Mesendoderm (in vitro differentiated cells): ENCODE data around the gene PEG3.

Experiments
- DNase-seq: peaks from one replicate; pipeline ENCODE4 v3.0.0; 2013
- H2AK5ac ChIP-seq: 2 replicates; pipeline ENCODE4 v1.6.1; 2013; ENCODE audit warnings: low read length, inconsistent platforms
- H2BK120ac ChIP-seq: 2 replicates; pipeline ENCODE4 v1.6.1; 2013; ENCODE audit warnings: low read depth, mild to moderate bottlenecking, low read length, moderate library complexity, mixed read lengths
- H2BK15ac ChIP-seq: replicated peaks from 2 replicates; pipeline ENCODE4 v1.6.1; 2013; ENCODE audit warnings: low read depth, mild to moderate bottlenecking, moderate library complexity
- H2BK5ac ChIP-seq: 2 replicates; pipeline ENCODE4 v1.6.1; 2013; ENCODE audit warnings: low read length, inconsistent platforms
- H3K18ac ChIP-seq: 2 replicates; pipeline ENCODE4 v1.6.1; 2013; ENCODE audit warnings: mild to moderate bottlenecking, low read length, mixed read lengths
- H3K23ac ChIP-seq: one replicate; pipeline ENCODE4 v1.6.1; 2013; ENCODE audit warnings: low read length
- H3K27ac ChIP-seq: 2 replicates; pipeline ENCODE4 v1.5.1; 2013; ENCODE audit warnings: low read depth, mild to moderate bottlenecking, inconsistent platforms, low read length, moderate library complexity
- H3K27me3 ChIP-seq: 2 replicates; pipeline ENCODE4 v1.6.1; 2013; ENCODE audit warnings: low read length, control low read depth, mild to moderate bottlenecking, inconsistent platforms; ENCODE audit not compliant: insufficient read depth, poor library complexity
- H3K36me3 ChIP-seq: 2 replicates; pipeline ENCODE4 v1.6.1; 2013; ENCODE audit warnings: low read length, inconsistent platforms; ENCODE audit not compliant: control insufficient read depth, insufficient read depth
- H3K4ac ChIP-seq: one replicate; pipeline ENCODE4 v1.6.1; 2013; ENCODE audit warnings: low read depth, mild to moderate bottlenecking, low read length, moderate library complexity
- H3K4me1 ChIP-seq: 2 replicates; pipeline ENCODE4 v1.6.1; 2013; ENCODE audit warnings: low read depth, low read length, inconsistent platforms; ENCODE audit not compliant: control insufficient read depth
- H3K4me2 ChIP-seq: 2 replicates; pipeline ENCODE4 v1.6.1; 2013; ENCODE audit warnings: low read length
- H3K4me3 ChIP-seq: 2 replicates; pipeline ENCODE4 v1.5.1; 2013; ENCODE audit warnings: mild to moderate bottlenecking, low read length
- H3K56ac ChIP-seq: one replicate; pipeline ENCODE4 v1.6.1; 2013; ENCODE audit warnings: low read length
- H3K79me1 ChIP-seq: 2 replicates; pipeline ENCODE4 v1.6.1; 2013; ENCODE audit warnings: low read length, inconsistent platforms
- H3K79me2 ChIP-seq: 2 replicates; pipeline ENCODE4 v1.6.1; 2013; ENCODE audit warnings: mild to moderate bottlenecking, low read length; ENCODE audit not compliant: control insufficient read depth, insufficient read depth
- H3K9ac ChIP-seq: 2 replicates; pipeline ENCODE4 v1.6.1; 2013; ENCODE audit warnings: low read length, inconsistent platforms
- H4K5ac ChIP-seq: one replicate; pipeline ENCODE4 v1.6.1; 2013; ENCODE audit warnings: low read length
- H4K8ac ChIP-seq: one replicate; pipeline ENCODE4 v1.6.1; 2013; ENCODE audit warnings: low read depth, mild to moderate bottlenecking, control low read depth, low read length, moderate library complexity
- WGBS: extraction: QIAGEN DNeasy Blood & Tissue Kit; methylation state at CpG from one replicate; pipeline ENCODE4 v1.1.7; 2013; ENCODE audit warnings: low lambda C conversion rate, missing lambda C conversion rate; ENCODE audit not compliant: insufficient coverage; ENCODE audit errors: extremely low coverage; 5-methylcytosine and 5-hydroxymethylcytosine counted together

PEG3 gene

DNA sequence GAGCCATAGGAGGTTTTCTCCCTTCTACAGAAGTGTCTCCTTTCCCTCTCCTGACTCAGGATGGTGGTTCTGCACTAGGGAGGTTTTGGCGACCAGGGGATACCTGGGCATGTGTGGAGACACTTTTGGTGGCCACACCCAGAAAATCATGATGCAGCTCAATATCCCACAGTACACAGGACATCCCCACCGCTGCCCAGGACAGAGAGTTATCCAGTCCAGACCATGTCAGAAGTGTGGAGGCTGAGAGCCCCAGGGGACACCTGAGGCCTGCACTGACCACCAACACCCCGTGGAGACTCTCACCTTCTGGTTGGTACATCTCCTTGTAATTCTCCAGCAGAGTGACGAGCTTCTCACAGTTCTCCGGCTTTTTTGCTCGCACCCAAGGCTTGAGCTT lies 16.6 kb downstream of the PEG3 start:
- no CpG with 5 or more reads among the region's 6 CpGs for WGBS
- H3K27ac ChIP-seq: no peak overlapping the region
- DNase-seq: no peak
- no peak overlapping the region for H3K4ac ChIP-seq
- no peak overlapping the region for H4K5ac ChIP-seq
- no peak overlapping the region for H2BK5ac ChIP-seq
- H2AK5ac ChIP-seq: no peak overlapping the region
- H3K56ac ChIP-seq: no peak overlapping the region
- H2BK15ac ChIP-seq: no peak overlapping the region
- H3K4me3 ChIP-seq: no peak overlapping the region
- H3K27me3 ChIP-seq: no peaks in the 10 kb centered on the region
- no peaks in the 10 kb centered on the region for H3K4me1 ChIP-seq
- H3K79me2 ChIP-seq: no peaks in the 10 kb centered on the region
- H3K18ac ChIP-seq: no peak overlapping the region
- H3K23ac ChIP-seq: no peak overlapping the region
- no peak overlapping the region for H2BK120ac ChIP-seq
- no peak overlapping the region for H3K4me2 ChIP-seq
- no peak overlapping the region for H4K8ac ChIP-seq
- H3K36me3 ChIP-seq: no peaks in the 10 kb centered on the region
- H3K9ac ChIP-seq: no peak overlapping the region
- no peaks in the 10 kb centered on the region for H3K79me1 ChIP-seq

DNA sequence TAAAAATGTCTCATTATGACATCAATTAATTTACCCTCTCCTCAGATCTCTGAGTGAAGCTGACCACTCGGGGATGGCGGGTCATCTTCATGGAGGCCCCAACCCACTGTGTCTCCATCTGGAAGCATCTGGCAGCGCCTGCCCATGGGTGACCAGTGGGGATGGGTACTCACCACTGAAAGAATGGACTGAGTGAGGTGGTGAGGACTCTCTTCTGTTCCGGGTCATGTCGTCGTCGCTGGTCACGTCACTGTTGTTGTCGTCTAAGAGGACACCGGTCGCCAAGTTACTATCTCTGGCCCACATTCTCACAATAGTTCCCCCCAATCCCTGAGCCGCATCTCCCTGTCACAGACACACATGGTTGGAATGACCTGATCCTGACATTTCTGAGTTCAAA lies 17.1 kb downstream of the PEG3 start:
- Histone ChIP-seq H3K27ac (no peak overlapping the region), H3K18ac (no peak overlapping the region), H2BK5ac (no peak overlapping the region), H3K56ac (no peak overlapping the region), H3K27me3 (no peaks in the 10 kb centered on the region), H3K9ac (no peak overlapping the region), H3K4me3 (no peak overlapping the region), H3K79me2 (no peaks in the 10 kb centered on the region), H3K36me3 (no peaks in the 10 kb centered on the region), H3K4ac (no peak overlapping the region), H4K5ac (no peak overlapping the region), H3K4me2 (no peak overlapping the region), H2BK15ac (no peak overlapping the region), H3K79me1 (no peaks in the 10 kb centered on the region), H3K4me1 (no peaks in the 10 kb centered on the region), H2AK5ac (no peak overlapping the region), H2BK120ac (no peak overlapping the region), H4K8ac (no peak overlapping the region), H3K23ac (no peak overlapping the region)
- WGBS: no CpG with 5 or more reads among the region's 12 CpGs
- DNase-seq: no peak

DNA sequence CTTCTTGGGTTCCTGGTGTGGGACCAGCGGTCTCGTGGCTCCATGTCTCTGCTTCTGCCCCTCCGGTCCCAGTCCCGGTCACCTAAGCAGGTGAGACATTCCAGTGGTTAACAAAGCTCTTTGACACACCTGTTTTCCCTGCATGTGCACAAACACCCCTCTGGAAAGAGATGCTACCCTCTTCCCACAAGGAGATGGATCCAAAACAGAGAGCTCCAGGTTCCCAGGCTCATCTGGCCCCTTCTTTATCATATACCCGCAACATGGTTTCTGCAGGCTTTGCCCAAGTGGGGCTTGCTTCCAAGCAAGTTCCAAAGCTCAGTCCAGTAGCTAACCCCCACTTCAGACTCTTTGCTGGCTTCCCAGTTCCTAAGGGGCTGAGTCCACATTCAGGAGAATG lies 17.8 kb downstream of the PEG3 start:
- H4K8ac ChIP-seq: no peak overlapping the region
- H2BK5ac ChIP-seq: no peak overlapping the region
- no peak overlapping the region for H4K5ac ChIP-seq
- no peaks in the 10 kb centered on the region for H3K36me3 ChIP-seq
- H3K18ac ChIP-seq: no peak overlapping the region
- H3K4me3 ChIP-seq: no peak overlapping the region
- no peak overlapping the region for H3K4ac ChIP-seq
- H3K27me3 ChIP-seq: no peaks in the 10 kb centered on the region
- no peak overlapping the region for H2AK5ac ChIP-seq
- no peak overlapping the region for H3K9ac ChIP-seq
- no peak overlapping the region for H3K4me2 ChIP-seq
- no peaks in the 10 kb centered on the region for H3K4me1 ChIP-seq
- WGBS: no CpG with 5 or more reads among the region's 5 CpGs
- no peaks in the 10 kb centered on the region for H3K79me2 ChIP-seq
- H2BK120ac ChIP-seq: no peak overlapping the region
- no peak overlapping the region for H2BK15ac ChIP-seq
- no peak for DNase-seq
- H3K56ac ChIP-seq: no peak overlapping the region
- no peak overlapping the region for H3K23ac ChIP-seq
- no peak overlapping the region for H3K27ac ChIP-seq
- H3K79me1 ChIP-seq: no peaks in the 10 kb centered on the region

GRCh38 chr19:56821675-56822074 lies 18.9 kb downstream of the PEG3 start:
- Histone ChIP-seq H3K4me3 (no peak overlapping the region), H3K27ac (no peak overlapping the region), H3K4me2 (no peak overlapping the region), H3K27me3 (no peaks in the 10 kb centered on the region), H3K23ac (no peak overlapping the region), H3K4ac (no peak overlapping the region), H4K8ac (no peak overlapping the region), H4K5ac (no peak overlapping the region), H2BK15ac (no peak overlapping the region), H3K79me2 (no peaks in the 10 kb centered on the region), H2BK5ac (no peak overlapping the region), H3K18ac (no peak overlapping the region), H2AK5ac (no peak overlapping the region), H3K9ac (no peak overlapping the region), H2BK120ac (no peak overlapping the region), H3K79me1 (no peaks in the 10 kb centered on the region), H3K4me1 (no peaks in the 10 kb centered on the region), H3K56ac (no peak overlapping the region), H3K36me3 (no peaks in the 10 kb centered on the region)
- no peak for DNase-seq
- WGBS: no CpG with 5 or more reads among the region's 6 CpGs

DNA sequence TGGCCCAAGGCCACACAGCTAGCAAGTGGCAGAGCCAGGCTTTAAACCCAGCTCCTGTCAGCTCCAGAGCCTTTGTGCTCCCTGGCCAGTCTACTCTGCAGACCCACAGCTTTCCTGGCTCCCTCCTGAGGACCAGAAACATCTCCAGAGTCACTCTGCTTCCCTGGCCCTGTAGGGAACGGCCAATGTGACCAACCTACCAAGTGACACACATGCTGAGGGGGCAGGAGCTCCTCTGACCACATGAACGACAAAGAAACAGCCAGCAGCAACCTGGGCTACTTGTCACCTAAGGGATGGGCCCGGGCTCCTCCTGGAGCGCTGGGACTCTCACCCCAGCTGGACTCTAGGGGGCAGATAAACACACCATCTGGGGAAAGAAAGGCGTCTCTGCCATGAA lies 19.3 kb downstream of the PEG3 start:
- Histone ChIP-seq H3K27me3 (no peaks in the 10 kb centered on the region), H2BK5ac (no peak overlapping the region), H2BK15ac (no peak overlapping the region), H4K5ac (no peak overlapping the region), H3K4ac (no peak overlapping the region), H3K79me2 (no peaks in the 10 kb centered on the region), H3K4me2 (no peak overlapping the region), H3K4me3 (no peak overlapping the region), H3K9ac (no peak overlapping the region), H2AK5ac (no peak overlapping the region), H3K23ac (no peak overlapping the region), H3K27ac (no peak overlapping the region), H3K56ac (no peak overlapping the region), H3K18ac (no peak overlapping the region), H3K36me3 (no peaks in the 10 kb centered on the region), H3K4me1 (no peaks in the 10 kb centered on the region), H2BK120ac (no peak overlapping the region), H3K79me1 (no peaks in the 10 kb centered on the region), H4K8ac (no peak overlapping the region)
- WGBS: no CpG with 5 or more reads among the region's 5 CpGs
- DNase-seq: no peak

- Histone ChIP-seq H2BK120ac (no peak overlapping the region), H3K4ac (no peak overlapping the region), H3K23ac (no peak overlapping the region), H4K8ac (no peak overlapping the region), H4K5ac (no peak overlapping the region), H3K4me2 (no peak overlapping the region), H3K56ac (no peak overlapping the region), H3K9ac (no peak overlapping the region), H2BK15ac (no peak overlapping the region), H2AK5ac (no peak overlapping the region), H3K4me3 (no peak overlapping the region), H3K18ac (no peak overlapping the region), H3K4me1 (no peaks in the 10 kb centered on the region), H3K79me2 (no peaks in the 10 kb centered on the region), H3K27me3 (no peaks in the 10 kb centered on the region), H2BK5ac (no peak overlapping the region), H3K27ac (no peak overlapping the region), H3K36me3 (no peaks in the 10 kb centered on the region), H3K79me1 (no peaks in the 10 kb centered on the region)
- DNase-seq: no peak
- no CpG with 5 or more reads among the region's 2 CpGs for WGBS
Measured at GRCh38 chr19:56819166-56819565, 21.4 kb downstream of the PEG3 start.
